AG04449 (cell line): Measurements from ENCODE around the gene EDN1.

ENCODE experiments used
- CTCF ChIA-PET: fragments of 350-600 bp; formaldehyde crosslinking; extraction: SDS; loops from one replicate; lab custom pipeline; 2021; ENCODE audit warnings: antibody characterized with exemption; lab: Yijun Ruan, JAX
- POLR2A ChIA-PET: fragments of 400-600, 350-600 bp; formaldehyde crosslinking; extraction: SDS; loops from one replicate; lab custom pipeline; 2020; ENCODE audit warnings: antibody characterized with exemption, inconsistent platforms; lab: Yijun Ruan, JAX
- DNase-seq: peaks from one replicate; pipeline ENCODE4 v3.0.0-alpha.2; 2010; ENCODE audit warnings: low read depth, low spot score
- H3K4me3 ChIP-seq: 2 replicates; pipeline ENCODE4 v1.5.1; 2011; ENCODE audit warnings: low read depth, mild to moderate bottlenecking, control low read depth, low read length
- TF ChIP-seq, protein P1 (sequence below): IDR thresholded peaks from one replicate; pipeline ENCODE4 v1.5.1; 2011; ENCODE audit warnings: mild to moderate bottlenecking, moderate library complexity, low read length, control low read depth, inconsistent platforms; ENCODE audit not compliant: insufficient read depth; ENCODE audit errors: missing control alignments

The EDN1 gene

GRCh38 chr6:12246900-12247299 lies 43.3 kb upstream of the EDN1 start:
- TF ChIP-seq, protein P1, sequence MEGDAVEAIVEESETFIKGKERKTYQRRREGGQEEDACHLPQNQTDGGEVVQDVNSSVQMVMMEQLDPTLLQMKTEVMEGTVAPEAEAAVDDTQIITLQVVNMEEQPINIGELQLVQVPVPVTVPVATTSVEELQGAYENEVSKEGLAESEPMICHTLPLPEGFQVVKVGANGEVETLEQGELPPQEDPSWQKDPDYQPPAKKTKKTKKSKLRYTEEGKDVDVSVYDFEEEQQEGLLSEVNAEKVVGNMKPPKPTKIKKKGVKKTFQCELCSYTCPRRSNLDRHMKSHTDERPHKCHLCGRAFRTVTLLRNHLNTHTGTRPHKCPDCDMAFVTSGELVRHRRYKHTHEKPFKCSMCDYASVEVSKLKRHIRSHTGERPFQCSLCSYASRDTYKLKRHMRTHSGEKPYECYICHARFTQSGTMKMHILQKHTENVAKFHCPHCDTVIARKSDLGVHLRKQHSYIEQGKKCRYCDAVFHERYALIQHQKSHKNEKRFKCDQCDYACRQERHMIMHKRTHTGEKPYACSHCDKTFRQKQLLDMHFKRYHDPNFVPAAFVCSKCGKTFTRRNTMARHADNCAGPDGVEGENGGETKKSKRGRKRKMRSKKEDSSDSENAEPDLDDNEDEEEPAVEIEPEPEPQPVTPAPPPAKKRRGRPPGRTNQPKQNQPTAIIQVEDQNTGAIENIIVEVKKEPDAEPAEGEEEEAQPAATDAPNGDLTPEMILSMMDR, result no peak
- CTCF ChIA-PET, result interaction anchor here (2.8 to 3.3 kb wide), 2 partner anchors 14 to 358 kb away, joined by 7 to 13 read pairs; no protein-coding TSS in a partner anchor
- DNase-seq, result no peak
- POLR2A ChIA-PET, result no interaction called here
- H3K4me3 ChIP-seq, result no peak overlapping the region

- no peak for DNase-seq
- POLR2A ChIA-PET, result no interaction called here
- TF ChIP-seq, protein P1, result no peak
- no peak overlapping the region for H3K4me3 ChIP-seq
- CTCF ChIA-PET, result interaction anchor here (3.3 kb wide), 1 partner anchor 17 kb away, joined by 13 read pairs; no protein-coding TSS in a partner anchor
Observed at GRCh38 chr6:12249541-12250382, 40.4 kb upstream of the EDN1 start.

- DNase-seq, result no peak
- TF ChIP-seq, protein P1, result no peak
- H3K4me3 ChIP-seq, result no peak overlapping the region
- CTCF ChIA-PET, result no interaction called here
- POLR2A ChIA-PET, result no interaction called here
Observed at GRCh38 chr6:12250383-12250770, 39.8 kb upstream of the EDN1 start.

DNA sequence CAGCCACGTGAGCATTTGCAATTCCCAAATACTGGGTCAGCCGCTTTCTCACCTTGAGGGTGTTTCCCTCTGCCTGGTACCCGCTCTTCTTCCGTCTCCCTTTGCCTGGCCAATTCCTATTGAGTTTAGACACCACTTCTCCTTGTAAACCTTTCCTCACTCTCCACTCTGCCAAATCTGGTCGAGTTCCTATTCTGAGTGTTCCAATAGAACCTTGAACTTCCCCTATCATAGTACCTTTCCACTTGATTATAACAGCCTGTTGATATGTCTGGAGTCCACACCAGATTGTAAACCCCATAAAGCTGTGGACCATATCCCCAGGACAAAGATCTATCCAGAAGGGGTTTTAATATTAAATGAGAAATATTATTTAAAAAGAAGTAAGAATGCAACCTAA lies 36.0 kb upstream of the EDN1 start:
- no peak overlapping the region for H3K4me3 ChIP-seq
- no peak for DNase-seq
- ChIA-PET POLR2A (no interaction called here), CTCF (interaction anchor here (2.1 kb wide), 1 partner anchor 35 kb away, joined by 5 read pairs; no protein-coding TSS in a partner anchor)
- TF ChIP-seq, protein P1, result no peak

DNA sequence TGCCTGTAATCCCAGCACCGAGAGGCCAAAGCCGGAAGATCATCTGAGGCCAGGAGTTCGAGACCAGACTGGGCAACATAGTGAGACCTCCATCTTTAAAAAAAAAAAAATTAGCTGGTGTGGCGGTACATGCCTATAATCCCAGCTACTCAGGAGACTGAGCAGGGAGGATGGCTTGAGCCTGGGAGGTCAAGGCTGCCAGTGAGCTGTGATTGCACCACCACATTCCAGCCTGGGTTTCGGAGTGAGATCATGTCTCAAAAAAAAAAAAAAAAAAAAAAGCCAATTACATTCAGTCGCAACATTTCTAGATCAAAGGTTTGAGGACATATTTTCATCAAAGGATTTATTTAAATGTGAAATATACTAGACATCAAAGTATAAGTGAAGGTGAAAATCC lies 32.0 kb upstream of the EDN1 start:
- ChIA-PET CTCF (interaction anchor here (0.8 kb wide), 1 partner anchor 52 kb away, joined by 3 read pairs; no protein-coding TSS in a partner anchor), POLR2A (no interaction called here)
- TF ChIP-seq, protein P1, result no peak
- H3K4me3 ChIP-seq, result no peak overlapping the region
- no peak for DNase-seq

DNA sequence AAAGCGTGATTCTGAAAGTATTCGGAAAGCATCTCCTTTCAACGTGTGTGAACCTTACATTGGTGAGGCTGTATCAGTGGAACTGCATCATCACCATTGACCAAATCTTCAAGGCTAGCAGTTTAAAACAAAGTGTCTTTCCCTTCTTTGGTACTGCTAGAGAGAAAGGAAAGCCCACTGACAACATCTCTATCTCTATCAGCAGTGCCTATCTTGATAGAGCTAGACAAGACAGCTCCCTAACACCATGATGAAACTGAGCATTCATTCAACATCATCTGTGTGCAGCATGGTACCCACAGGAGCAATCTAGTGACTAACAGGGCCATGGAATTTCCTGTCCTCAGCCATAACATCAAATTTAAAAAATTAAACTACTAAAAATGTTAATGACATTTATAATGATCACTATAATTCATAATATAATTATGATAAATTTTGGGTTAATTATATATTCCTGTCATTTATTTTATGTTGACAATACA lies 31.5 kb upstream of the EDN1 start:
- POLR2A ChIA-PET, result no interaction called here

More for the DNA sequence above, 31.5 kb upstream of the EDN1 start:
- DNase-seq, result no peak
- H3K4me3 ChIP-seq, result no peak overlapping the region
- CTCF ChIA-PET, result interaction anchor here (0.8 to 2.4 kb wide), 3 partner anchors 29 to 51 kb away, joined by 3 to 5 read pairs (median 3); partner anchors contain the start of gene EDN1
- TF ChIP-seq, protein P1, result no peak
